Endothelial cell of umbilical vein (primary cell): ENCODE data around the gene PEMT. TPM values are rescaled to one million over a fixed set of nuclear protein-coding genes. Genes with fewer than 3 reads are reported as not detected.

Experiments used
- BruUV-seq: library from RNA; stranded (reverse); fragments of 400-500 nt; replicated peaks from 2 replicates; lab custom pipeline; 2021; lab: Mats Ljungman, UMichigan
- CTCF ChIA-PET: fragments of 300-600, 350-600 bp; sonication (Branson Sonifier 250); formaldehyde crosslinking; loops from one replicate; lab custom pipeline; 2021; ENCODE audit warnings: antibody characterized with exemption, inconsistent platforms; lab: Charles Lee
- POLR2A ChIA-PET: fragments of 300-600, 350-600 bp; sonication (Branson Sonifier 250); formaldehyde crosslinking; loops from one replicate; lab custom pipeline; 2021; ENCODE audit warnings: antibody characterized with exemption, inconsistent platforms; lab: Charles Lee
- DNase-seq: peaks from one replicate; pipeline ENCODE4 v3.0.0-alpha.2; 2011; ENCODE audit warnings: low read depth, low spot score
- FAIRE-seq: peaks from 2 replicates; lab custom pipeline; 2011; peaks lifted over from hg19 to GRCh38; lab: Jason Lieb, UNC
- H2AFZ ChIP-seq: 2 replicates; pipeline ENCODE4 v1.6.0; 2012; ENCODE audit warnings: low read depth, low read length, control low read depth, inconsistent platforms
- H3K27ac ChIP-seq: 2 replicates; pipeline ENCODE4 v1.5.1; 2011; ENCODE audit warnings: low read depth, mild to moderate bottlenecking, control low read depth, low read length, moderate library complexity; ENCODE audit not compliant: insufficient read depth
- H3K27me3 ChIP-seq, 2 experiments: 2 replicates each; pipeline versions ENCODE4 v1.6.0 to v1.6.1; 2011; ENCODE audit warnings: low read length in 2 of 2, mixed read lengths in 1 of 2; ENCODE audit not compliant: control insufficient read depth in 2 of 2, insufficient read depth in 2 of 2
- H3K36me3 ChIP-seq, 2 experiments: 2 replicates in 1 of 2; 3 replicates in 1 of 2; pipeline ENCODE4 v1.5.1; 2011; ENCODE audit warnings: low read length in 2 of 2, mild to moderate bottlenecking in 1 of 2, moderate library complexity in 1 of 2; ENCODE audit not compliant: control insufficient read depth in 2 of 2, insufficient read depth in 2 of 2; ENCODE audit errors: extremely low read depth in 1 of 2
- H3K4me1 ChIP-seq: 3 replicates; pipeline ENCODE4 v1.5.1; 2011; ENCODE audit warnings: mild to moderate bottlenecking, low read length; ENCODE audit not compliant: control insufficient read depth, insufficient read depth; ENCODE audit errors: extremely low read depth
- H3K4me2 ChIP-seq: 2 replicates; pipeline ENCODE4 v1.6.1; 2011; ENCODE audit warnings: low read length, control low read depth, mixed read lengths; ENCODE audit not compliant: insufficient read depth
- H3K4me3 ChIP-seq, 3 experiments: fragments of 200-600 bp in 1 of 3; sonication (generic), shearing (Covaris generic) in 1 of 3; replicated peaks in 1 of 3; 2 replicates each; pipeline ENCODE4 v1.5.1; 2011 to 2016; ENCODE audit warnings: control low read depth in 3 of 3, low read length in 3 of 3, mild to moderate bottlenecking in 2 of 3, inconsistent platforms in 1 of 3, low read depth in 1 of 3, moderate library complexity in 1 of 3; ENCODE audit not compliant: insufficient read depth in 1 of 3
- H3K79me2 ChIP-seq: 2 replicates; pipeline ENCODE4 v1.6.0; 2012; ENCODE audit warnings: low read length, inconsistent platforms; ENCODE audit not compliant: control insufficient read depth, insufficient read depth
- H3K9ac ChIP-seq: replicated peaks from 2 replicates; pipeline ENCODE3; 2011; ENCODE audit warnings: low read length, control low read depth; ENCODE audit not compliant: insufficient read depth; ENCODE audit errors: extremely low read depth
- H3K9me1 ChIP-seq: replicated peaks from 3 replicates; pipeline ENCODE4 v1.6.0; 2011; ENCODE audit warnings: mild to moderate bottlenecking, low read length; ENCODE audit not compliant: control insufficient read depth, insufficient read depth; ENCODE audit errors: extremely low read depth
- H3K9me3 ChIP-seq: replicated peaks from 2 replicates; pipeline ENCODE4 v1.5.1; 2012; ENCODE audit warnings: low read length, inconsistent platforms; ENCODE audit not compliant: control insufficient read depth, insufficient read depth
- H4K20me1 ChIP-seq: replicated peaks from 2 replicates; pipeline ENCODE3; 2011; ENCODE audit warnings: mild to moderate bottlenecking, low read length; ENCODE audit not compliant: control insufficient read depth, insufficient read depth; ENCODE audit errors: extremely low read depth
- CTCF ChIP-seq, 2 donors: IDR thresholded peaks; 1 replicate in 1 of 2; 2 replicates in 1 of 2; pipeline ENCODE4 v1.5.1; 2011; ENCODE audit warnings: low read length in 2 of 2, mild to moderate bottlenecking in 2 of 2, moderate library complexity in 2 of 2, control low read depth in 1 of 2, inconsistent platforms in 1 of 2, low read depth in 1 of 2; ENCODE audit not compliant: insufficient read depth in 1 of 2; ENCODE audit errors: extremely low read depth in 1 of 2
- EZH2 ChIP-seq: IDR thresholded peaks from 2 replicates; pipeline ENCODE4 v1.6.1; 2012; ENCODE audit warnings: borderline replicate concordance, low read depth, mild to moderate bottlenecking, moderate library complexity, low read length, inconsistent platforms; ENCODE audit not compliant: severe bottlenecking
- FOS ChIP-seq: IDR thresholded peaks from 2 replicates; pipeline ENCODE4 v1.6.1; 2011; ENCODE audit warnings: mild to moderate bottlenecking, low read length, moderate library complexity, borderline replicate concordance; ENCODE audit not compliant: insufficient read depth
- GATA2 ChIP-seq: IDR thresholded peaks from 2 replicates; pipeline ENCODE4 v1.7.0; 2011; ENCODE audit warnings: low read depth, mild to moderate bottlenecking, moderate library complexity, mixed read lengths, low read length; ENCODE audit not compliant: insufficient read length, insufficient read depth
- JUN ChIP-seq: IDR thresholded peaks from 2 replicates; pipeline ENCODE4 v1.6.1; 2011; ENCODE audit warnings: borderline replicate concordance, low read depth; ENCODE audit not compliant: insufficient read length, insufficient read depth
- MYC ChIP-seq: IDR thresholded peaks from one replicate; pipeline ENCODE4 v1.6.1; 2011; ENCODE audit warnings: mild to moderate bottlenecking, low read depth, low read length
- POLR2A ChIP-seq: IDR thresholded peaks from 2 replicates; pipeline ENCODE4 v1.6.1; 2012; ENCODE audit warnings: low read depth, mild to moderate bottlenecking, control low read depth, low read length
- POLR2AphosphoS5 ChIP-seq: IDR thresholded peaks from 2 replicates; pipeline ENCODE4 v1.6.1; 2012; ENCODE audit warnings: low read depth, mild to moderate bottlenecking, control low read depth, low read length, moderate library complexity; ENCODE audit not compliant: insufficient read depth
- dilution Hi-C: fragments of 300-500 bp; cut with MboI; formaldehyde crosslinking; loops from one replicate; pipeline ENCODE4 v1.15.0; 2019; ENCODE audit warnings: low sequenced_read_pairs; ENCODE audit not compliant: extremely low pct_ligation_motif_present
- intact Hi-C: fragments of 100-400 bp; cut with micrococcal nuclease; formaldehyde crosslinking; loops from one replicate; pipeline ENCODE4 v1.10.0; 2022
- polyA plus RNA-seq, 4 experiments: library from polyadenylated mRNA; depleted of rRNA in 3 of 4; stranded (reverse) in 3 of 4; unstranded in 1 of 4; fragments of >200 nt; gene quantifications; 2 replicates each; pipeline versions ENCODE4 v1.2.1 to v1.2.3, GENCODE V29; 2011 to 2012; ENCODE audit warnings: missing spikeins in 1 of 4
- total RNA-seq: library from RNA; stranded (reverse); gene quantifications from 2 replicates; pipeline ENCODE4 v1.2.3, GENCODE V29; 2021
- TF ChIP-seq, protein P1 (sequence below): IDR thresholded peaks from 2 replicates; pipeline ENCODE4 v1.6.1; 2011; ENCODE audit not compliant: insufficient read depth, insufficient read length

PEMT gene
- total and polyA plus RNA-seq, 2 donors (not counting 3 experiments of a cell fraction or from before 2014, with no cell fraction given), result 35.1 to 58.4 TPM

DNA sequence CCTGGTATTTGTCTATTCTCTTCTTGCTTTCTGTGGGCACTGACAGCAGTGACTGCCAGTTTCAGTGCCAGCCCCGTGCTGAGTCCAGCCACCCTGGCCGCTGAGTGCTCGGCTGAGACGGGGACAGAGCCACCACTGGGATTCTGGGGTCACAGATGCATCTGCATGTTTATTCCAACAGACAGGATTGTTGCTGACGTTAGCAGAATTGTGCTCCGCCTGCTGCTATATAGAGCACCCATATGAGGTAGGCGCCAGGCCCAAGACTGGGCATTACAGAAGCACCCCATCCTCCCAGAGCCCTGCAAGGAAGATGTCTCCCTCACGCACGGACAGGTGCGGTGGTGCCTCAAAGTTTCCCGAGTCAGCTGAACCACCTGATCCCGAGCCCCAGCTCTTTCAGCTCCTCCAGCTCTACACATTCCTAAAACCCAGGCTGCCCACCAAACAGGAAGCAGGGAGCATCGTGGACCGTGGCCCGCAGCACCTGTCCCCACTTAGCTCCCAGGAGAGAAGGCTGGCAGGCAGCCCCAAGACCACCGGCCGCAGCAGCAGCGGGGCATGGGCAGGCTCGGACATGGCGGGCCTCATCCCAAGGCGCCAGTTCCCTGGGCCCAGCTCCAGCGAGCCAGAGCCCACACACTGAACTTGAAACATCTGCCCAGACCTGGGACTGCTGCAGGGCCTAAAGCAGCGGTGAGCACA is 50.4 kb downstream of the PEMT start:
- POLR2A ChIA-PET, result no interaction called here
- no peak overlapping the region for H2AFZ ChIP-seq
- CTCF ChIA-PET, result no interaction called here

More for the DNA sequence above, 50.4 kb downstream of the PEMT start:
- BruUV-seq, result no TSS peak
- dilution Hi-C loops (no loop called here), intact Hi-C loops (no loop called here)
- Histone ChIP-seq H3K27me3 (no peaks in the 10 kb centered on the region), H3K9ac (no peak overlapping the region), H3K4me3 (no peak overlapping the region), H3K4me2 (no peak overlapping the region), H3K4me1 (no peaks in the 10 kb centered on the region), H3K9me3 (no peaks in the 10 kb centered on the region), H3K79me2 (no peaks in the 10 kb centered on the region), H3K9me1 (no peaks in the 10 kb centered on the region), H3K36me3 (no peaks in the 10 kb centered on the region), H3K27ac (no peak overlapping the region), H4K20me1 (no peaks in the 10 kb centered on the region)
- no peak for DNase-seq
- FAIRE-seq, result no peak
- TF ChIP-seq MYC (no peak), JUN (no peak), GATA2 (no peak), EZH2 (no peak), POLR2AphosphoS5 (no peak), CTCF (IDR thresholded peaks at IDR 0.05; ENCODE audit: extremely low read depth in 1 of 2, insufficient read depth in 1 of 2, low read depth in 1 of 2, low read length in 2 of 2) (no peak), FOS (no peak), POLR2A (no peak)
- TF ChIP-seq, protein P1, sequence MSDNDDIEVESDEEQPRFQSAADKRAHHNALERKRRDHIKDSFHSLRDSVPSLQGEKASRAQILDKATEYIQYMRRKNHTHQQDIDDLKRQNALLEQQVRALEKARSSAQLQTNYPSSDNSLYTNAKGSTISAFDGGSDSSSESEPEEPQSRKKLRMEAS, result no peak
